ENCODE results near the gene SRRT.

Gene SRRT

DNA sequence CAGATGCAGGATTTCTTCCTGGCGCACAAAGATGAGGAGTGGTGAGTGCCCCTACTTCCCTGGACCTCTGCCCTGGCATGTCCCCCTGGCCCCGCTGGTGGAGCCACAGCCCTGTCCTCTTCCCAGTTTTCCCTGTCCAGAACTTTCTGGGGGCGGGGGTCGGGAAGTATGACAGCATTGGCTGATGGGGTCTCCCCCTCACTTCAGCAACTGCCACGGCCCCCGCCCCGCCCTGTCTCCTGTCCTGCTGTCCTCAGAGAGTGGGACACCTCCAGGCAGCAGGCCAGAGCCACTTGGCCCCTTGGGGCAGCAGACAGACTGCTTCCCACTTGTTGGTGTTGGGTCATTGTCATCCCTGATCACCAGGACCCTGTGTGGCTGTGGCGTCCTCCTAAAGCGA, 7.3 kb downstream of the SRRT start:
- no peak for DNase-seq

DNA sequence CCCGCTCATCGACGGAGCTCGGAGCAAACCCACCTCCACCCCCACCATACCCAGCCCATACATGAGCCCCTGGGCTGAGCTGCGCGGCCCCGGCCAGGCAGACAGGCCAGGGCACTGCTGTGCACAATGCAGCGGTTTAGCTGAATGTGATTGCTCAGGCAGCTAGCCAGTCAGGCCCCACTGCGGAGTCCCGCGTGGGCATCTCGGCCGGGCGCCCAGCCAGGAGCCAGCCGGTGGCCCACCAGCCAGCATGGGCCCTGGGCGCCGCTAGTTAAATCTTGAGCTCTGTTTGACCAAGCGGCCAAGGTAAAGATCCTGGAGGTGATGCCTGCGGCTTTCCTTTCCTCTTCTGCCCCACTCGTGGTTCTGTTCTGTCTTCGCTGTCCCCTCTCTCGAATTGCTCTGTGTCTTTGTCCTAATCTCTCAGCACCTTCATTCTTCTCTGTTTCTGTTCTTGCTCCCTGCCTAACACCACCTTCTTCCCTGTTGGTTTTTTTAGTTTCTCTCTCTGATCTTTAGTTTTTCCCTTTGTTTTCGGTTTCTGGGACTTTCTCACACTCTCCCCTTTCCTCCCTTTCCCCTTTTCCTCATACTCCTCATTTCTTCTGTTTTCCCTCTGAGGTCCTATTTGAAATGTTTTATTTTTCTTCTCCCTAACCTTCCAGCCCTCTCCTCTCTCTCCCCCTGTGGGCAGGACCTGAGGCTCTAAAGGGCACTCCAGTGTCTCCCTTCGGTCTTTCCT, 8.1 kb downstream of the SRRT start:
- DNase-seq = no peak

DNA sequence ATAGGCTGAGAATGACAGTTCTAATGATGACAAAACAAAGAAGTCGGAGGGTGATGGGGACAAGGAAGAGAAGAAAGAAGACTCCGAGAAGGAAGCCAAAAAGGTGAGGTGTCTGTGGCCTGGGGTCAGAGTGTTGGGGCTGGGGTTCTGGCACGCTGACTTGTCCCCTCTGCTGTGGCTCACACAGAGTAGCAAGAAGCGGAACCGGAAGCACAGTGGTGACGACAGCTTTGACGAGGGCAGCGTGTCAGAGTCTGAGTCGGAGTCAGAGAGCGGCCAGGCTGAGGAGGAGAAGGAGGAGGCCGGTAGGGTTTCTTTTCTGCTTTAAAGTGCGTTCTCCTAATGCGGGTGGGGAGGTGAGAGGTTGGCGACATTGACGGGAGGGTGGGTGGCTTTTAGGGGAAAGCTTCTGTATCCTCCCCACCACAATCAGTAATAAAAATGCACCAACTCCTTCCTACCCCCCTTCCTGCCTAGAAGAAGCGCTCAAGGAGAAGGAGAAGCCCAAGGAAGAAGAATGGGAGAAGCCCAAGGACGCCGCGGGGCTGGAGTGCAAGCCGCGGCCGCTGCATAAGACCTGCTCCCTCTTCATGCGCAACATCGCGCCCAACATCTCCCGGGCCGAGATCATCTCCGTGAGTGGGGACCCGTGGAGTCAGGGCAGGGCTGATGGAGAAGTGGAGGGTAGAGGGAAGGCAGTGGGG, 10.0 kb downstream of the SRRT start:
- DNase-seq = peak; percentile 78

DNA sequence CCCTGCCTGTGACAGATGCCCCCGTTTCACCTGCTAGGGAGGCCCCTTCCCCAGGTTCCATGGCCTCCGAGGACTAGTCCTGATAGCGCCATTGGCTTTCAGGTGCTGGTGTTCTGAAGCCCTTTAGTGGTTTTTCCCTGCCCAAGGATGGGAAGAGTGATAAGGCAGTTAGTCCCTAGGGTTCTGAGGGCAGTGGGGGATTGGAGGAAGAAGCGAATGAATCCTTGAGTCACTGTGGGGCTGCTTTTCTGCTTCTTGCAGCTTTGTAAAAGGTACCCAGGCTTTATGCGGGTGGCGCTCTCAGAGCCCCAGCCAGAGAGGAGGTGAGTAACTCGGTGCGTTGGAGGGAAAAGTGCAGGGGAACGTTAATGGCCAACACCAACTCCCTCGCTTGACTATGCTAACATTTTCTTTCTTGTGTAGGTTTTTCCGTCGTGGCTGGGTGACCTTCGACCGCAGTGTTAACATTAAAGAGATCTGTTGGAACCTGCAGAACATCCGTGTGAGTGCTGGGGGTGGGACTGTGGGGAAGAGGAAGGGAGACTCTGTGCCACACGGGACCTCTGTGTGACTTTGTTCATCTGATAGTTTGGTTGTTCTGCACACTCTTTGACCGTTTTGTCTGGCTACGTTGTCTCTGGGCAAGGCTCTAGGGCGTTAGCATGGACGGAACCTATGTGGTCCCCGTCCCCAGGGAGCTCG, 10.7 kb downstream of the SRRT start:
- no peak for DNase-seq

DNA sequence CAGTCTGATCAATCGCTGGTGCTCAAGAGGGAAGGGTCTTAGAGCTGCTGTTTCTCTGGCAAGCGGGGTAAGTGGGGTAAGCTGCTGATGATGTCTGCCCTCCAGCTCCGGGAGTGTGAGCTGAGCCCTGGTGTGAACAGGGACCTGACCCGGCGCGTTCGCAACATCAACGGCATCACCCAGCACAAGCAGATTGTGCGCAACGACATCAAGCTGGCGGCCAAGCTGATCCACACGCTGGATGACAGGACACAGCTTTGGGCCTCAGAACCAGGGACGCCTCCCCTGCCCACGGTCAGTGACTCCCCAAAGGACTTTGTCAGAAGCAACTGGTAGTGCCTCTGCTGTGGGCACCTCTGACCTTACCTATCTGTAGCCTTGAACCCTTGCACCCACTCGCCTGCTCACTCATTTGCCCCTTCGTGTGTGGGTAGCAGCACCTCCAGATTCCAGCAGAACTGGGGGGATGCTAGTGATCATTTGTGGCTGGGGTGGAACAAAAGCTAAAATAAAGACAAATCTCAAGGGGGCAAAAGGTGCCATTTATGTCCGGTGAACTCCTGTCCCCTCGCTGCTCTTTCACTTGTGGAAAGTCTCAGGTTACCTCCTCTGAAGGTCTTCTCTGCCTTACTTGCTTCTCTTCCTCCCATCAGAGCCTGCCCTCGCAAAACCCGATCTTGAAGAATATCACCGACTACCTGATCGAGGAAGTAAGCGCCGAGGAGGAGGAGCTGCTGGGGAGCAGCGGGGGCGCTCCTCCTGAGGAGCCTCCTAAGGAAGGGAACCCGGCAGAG, 11.4 kb downstream of the SRRT start:
- no peak for DNase-seq

DNA sequence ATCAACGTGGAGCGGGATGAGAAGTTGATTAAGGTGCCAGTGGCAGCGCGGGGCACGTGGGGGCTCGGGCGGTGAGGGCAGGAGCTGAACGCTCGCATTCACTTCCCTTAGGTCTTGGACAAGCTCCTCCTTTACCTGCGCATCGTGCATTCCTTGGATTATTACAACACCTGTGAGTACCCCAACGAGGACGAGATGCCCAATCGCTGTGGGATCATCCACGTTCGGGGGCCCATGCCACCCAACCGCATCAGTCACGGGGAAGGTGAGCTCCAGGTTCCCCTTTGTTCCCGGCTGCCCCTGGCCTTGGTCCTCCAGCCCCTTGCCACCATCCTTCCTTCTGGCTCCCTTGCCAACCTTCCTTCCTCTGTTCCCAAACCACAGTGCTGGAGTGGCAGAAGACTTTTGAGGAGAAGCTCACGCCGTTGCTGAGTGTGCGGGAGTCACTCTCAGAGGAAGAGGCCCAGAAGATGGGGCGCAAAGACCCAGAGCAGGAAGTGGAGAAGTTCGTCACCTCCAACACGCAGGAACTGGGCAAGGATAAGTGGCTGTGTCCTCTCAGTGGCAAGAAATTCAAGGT, 12.1 kb downstream of the SRRT start:
- no peak for DNase-seq

DNA sequence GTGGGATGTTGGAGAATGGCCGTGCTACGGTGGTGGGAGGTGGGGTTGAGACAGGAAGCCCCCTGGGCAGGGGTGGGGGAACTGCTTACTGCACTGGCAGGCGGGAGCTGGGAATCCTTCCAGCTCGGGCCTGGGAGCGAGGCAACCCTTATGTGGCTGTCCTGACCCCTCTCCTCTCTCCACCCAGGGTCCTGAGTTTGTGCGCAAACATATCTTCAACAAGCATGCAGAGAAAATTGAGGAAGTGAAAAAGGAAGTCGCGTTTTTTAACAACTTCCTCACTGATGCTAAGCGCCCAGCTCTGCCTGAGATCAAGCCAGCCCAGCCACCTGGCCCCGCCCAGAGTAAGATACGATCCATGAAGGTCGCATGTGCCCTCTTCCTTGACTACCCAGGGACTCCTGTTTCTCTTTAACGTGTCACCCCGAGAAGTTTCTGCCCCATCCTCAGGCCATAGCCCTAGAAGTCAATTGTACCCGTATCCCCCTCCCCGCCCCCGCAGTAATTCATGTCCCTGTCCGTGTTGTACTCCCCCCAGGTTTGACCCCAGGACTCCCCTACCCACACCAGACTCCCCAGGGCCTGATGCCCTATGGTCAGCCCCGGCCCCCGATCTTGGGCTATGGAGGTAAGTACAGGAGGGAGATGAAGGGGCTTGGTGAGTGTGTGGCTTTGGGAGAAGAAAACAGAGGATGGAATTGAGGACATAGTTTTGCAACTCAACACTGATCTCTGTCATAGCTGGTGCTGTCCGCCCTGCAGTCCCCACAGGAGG, 12.8 kb downstream of the SRRT start:
- peak; percentile 96 for DNase-seq

DNA sequence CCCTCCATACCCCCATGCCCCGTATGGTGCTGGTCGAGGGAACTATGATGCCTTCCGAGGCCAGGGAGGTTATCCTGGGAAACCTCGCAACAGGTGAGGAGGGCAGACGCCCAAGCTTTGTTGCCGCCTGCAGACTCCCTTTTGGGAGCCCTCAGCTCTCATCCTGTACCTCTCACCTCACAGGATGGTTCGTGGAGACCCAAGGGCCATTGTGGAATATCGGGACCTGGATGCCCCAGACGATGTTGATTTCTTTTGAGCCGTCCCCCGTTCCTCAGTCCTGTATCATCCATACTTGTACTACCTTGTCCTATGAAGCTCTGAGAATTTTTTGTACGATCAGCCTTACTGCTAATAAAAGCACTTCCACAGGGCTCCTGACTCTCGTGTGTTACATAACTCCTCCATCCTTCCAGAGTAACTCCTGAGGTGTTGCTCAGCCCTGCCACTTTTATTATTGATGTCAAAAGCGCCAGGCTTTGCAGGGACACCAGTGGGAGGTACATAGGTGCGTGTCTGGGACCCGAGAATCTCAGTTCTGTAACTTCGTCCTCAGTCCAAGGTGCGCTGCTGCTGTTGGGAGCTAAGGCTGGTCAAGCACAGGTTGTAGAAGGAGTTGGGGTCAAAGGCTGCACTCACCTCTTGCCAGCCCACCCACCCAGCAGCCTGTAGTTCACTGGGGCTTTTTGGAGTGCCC, 13.5 kb downstream of the SRRT start:
- DNase-seq = no peak

DNA sequence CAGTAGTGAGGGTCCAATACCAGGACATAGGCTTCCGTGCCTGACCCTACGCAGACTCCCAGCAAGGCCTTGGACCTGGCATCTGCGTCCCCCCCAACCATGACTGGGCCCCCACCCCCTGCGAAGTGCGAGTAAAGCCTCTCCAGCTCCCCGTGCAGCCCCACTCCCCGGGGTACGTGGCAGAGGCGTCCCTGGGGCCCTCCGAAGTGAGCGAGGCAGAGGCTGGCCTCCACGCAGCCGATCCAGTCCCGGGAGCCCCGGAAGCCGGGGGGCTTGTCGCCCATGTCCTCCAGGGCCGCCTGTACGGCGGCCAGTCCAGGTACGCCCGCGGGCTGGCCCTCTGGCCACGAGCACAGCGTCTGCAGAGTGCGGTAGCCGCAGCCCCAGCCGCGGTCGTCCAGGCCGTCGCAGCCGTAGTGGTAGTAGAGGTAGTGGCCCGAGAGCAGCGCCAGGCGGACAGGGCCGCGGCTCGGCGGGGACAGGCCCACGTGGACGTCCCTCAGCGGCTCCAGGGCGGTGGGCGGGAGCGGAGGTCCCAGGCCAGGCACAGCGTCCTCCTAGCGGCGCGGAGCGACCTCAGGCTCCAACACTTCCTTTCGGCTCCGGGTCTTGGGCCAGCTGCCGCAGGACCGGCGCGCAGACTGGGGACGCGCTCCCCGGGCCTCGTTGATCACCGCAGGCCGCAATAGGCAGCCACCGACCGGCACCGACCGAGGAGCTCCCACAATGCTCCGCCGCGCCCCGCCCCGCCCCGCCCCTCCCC, 14.3 kb downstream of the SRRT start, which contains the start of gene UFSP1:
Gene UFSP1 (minus strand): TSS at position 728 of the 763 bp plus-strand sequence. CDS start 444 bp downstream, at position 284.
- DNase-seq = no peak

DNA sequence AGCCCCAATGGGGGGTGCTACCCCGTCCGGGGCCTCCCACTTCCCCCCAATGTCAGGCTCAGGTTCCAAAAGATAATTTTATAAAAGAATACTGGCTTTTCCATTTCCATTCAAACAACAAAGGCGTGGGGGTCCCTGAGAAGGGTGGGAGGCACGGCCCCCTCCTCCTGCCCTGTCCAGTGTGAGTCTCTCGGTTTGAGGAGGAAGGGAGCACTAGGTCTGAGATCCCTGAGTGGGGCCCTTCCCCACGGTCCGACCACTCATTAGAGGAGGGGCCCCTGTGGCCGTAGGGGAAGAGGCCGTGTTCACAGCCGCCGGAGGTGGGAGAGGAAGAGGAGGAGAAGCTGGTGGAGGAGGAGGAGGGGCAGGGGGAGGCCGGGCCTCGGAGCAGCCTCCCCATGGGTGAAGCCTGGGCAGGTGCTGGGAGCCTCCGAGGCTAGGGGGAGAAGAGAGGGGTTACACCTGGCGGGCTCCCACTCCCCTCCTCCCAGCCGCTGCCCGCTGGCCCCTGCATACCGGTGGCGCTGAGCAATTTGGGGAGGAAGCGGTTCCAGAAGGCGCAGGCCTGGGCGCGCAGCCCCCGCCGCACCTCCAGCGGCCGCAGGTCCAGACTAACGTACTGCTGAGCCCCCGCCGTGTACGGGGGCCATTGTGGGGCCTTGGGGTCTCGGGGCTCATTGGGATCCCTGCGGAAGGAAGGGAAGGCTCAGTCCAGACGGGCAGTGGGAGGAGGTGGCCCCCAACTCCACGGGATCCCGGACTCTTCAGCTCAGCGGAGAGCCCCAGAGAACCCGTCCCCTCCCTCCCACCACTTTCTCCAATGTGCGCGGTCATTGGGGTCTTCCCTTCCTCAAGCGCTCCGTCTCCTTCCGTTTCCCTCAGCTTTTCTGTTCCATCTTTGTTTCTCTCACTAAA, 16.0 kb downstream of the SRRT start:
- no peak for DNase-seq

DNA sequence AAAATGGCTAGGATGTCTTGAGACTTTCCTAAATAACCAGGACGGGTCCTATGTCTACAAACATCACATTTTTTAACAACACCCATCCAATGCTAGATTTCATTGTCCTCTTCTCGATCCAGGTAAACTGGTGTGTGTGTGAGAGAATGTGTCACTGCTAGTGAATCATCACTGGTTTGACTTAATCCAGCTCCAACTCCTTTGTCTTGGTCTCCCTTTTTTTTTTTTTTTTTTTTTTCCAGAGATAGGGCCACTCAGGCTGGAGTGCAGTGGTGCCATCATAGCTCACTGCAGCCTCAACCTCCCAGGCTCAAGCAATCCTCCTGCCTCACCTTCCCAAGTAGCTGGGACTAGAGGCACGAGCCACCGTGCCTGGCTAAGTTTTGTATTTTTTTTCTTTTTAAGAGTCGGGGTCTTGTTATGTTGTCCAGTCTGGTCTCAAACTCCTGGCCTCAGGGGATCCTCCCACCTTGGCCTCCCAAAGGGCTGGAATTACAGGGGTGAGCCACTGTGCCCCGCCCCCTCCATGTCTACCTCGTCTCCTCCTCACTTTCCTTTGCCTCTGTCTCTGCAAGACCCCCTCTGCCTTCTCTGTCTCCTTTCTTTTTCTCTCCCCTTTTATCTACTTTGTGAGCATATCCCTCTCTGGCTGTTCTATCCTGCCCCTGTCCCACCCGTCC, 16.8 kb downstream of the SRRT start:
- no peak for DNase-seq

DNA sequence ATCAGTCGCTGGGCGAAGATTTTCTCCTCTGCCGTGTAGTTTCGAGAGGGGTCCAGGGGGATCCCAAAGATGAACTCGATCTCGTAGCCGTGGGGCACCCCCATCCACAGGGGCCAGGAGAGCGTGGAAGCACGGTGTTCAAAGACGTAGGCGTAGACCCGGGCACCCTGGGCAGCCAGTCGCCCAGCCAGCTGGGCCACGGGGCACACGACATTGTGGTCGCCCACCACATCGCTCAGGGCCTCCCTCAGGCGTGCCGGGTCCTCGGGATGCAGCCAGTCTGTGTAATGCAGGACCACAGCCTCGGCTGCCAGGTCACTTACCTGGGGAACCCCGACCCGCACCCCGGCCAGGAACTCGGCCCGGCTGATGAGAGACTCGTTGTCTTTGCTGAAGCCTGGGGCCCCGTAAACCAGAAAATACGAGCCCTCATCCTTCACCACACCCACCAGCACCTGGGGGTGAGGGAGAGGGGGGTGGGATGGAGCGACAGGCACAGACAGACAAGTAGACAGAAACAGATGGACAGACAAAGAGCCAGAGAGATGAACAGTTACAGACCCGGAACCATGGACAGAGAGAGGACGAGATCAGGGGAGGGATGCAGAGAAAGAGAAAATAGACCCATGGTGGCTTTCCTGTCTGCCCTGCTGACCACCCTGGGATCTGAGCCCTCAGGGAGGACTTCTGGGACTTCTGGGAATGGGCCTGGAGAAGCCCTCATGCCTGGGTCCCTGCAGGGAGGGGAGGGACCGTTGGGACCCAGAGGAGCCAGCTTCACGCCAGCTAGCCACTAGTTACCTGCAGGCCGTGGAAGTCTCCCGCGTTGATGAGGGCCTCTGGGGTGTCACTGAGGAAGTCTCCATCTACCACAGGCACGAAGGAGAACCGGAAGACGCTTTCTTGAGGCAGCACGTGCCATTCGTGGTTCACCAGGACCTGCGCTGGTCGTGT, 17.7 kb downstream of the SRRT start:
- peak; percentile 34 for DNase-seq

DNA sequence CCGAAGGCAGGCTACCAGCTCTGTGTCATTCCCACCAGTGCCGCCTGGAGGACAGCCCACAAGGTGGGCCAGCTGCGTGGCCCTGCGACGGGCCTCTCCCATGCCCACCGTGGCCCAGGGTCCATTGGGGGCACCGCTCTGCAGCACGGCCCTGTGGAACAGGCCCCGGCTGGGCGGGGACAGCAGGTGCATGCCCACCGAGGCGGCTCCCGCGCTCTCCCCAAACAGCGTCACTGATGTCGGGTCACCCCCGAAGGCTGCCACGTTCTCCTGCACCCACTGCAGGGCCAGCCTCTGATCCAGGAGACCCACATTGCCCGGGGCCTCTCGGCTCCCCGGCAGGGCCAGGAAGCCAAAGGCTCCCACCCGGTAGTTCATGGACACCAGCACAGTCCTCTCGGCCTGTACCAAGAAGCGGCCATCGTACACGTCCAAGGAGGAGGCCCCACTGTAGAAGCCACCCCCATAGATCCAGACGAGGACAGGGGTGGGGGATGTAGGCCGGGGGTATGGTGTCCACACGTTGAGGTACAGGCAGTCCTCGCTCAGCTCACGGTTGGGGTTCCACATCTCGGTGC, 18.5 kb downstream of the SRRT start:
- DNase-seq = no peak

DNA sequence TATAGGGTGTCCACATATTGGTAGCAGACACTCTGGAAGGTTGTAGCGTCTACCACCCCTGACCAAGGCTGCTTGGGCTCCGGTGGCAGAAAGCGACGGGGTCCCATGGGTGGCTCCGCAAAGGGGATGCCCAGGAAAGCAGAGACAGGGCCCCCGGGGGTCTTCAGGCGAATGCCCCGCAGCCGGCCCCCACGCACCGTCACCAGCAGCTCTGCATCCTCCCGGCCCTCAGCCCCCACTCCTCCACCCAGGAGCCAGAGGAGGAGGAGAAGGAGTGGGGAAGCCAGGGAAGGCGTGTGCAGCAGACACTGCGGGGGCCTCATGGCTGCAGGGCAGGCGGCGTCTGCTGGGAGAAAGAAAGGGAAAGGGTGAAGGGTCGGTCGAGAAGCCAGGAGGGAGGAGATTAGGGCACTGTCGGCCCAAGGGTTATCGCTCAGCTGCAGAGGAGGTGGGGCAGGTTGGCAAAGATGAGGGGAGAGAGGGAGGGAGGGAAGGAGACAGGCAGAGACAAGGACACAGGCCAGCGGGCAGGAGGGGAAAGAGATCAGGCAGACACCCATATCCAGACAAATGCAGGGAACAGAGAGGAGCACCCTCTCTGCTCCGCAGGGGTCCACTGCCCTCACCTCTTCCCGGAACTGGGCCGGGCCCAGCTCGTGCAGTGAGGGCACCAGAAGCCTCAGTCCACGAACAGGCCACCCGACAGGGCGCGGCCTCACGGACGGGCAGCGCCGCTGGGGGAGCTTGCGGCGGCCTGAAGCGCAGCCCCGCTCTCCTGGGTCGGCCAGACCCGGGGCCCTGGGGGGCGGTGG, 19.2 kb downstream of the SRRT start:
- no peak for DNase-seq

DNA sequence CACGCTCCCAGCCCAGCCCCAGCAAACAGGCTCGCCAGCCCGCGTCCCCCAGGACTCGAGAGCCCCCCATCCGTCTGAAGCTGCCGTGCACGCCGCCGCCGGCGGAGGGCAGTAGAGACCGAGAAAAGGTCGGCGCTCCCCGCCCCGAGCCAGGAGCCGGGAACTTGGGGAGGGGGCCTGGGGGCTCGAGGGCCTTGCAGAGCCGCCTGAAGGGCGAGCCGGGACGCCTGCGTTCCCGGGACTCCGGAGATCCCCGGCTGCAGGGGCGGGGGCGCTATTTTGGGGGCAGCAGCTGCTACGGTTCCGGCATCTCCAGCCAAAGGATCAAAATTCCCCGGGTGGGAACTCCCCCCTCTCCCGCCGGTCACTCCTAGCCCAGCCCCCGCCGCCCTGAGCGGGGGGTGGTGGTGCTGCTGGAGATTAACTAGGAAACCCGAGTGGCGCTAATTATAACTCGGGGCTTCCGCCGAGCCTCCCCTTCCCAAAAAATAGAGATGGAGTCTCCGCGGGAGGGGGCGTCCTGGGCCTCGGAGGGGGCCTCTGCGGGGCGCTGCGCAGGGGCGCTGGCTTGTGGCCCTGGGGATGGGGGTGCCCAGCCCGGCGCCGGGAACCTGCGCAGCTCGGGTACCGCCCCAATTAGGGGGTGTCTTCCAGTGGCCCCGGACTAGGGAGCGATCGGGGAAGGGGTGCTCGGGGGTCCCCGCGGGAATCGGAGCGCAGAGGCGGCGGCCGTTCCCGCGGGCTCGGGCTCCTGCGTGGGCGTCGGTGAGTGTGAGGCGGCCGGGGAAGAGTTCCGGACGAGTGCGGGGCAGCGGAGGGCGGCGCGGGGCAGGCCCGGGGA, 20.2 kb downstream of the SRRT start:
- no peak for DNase-seq

DNA sequence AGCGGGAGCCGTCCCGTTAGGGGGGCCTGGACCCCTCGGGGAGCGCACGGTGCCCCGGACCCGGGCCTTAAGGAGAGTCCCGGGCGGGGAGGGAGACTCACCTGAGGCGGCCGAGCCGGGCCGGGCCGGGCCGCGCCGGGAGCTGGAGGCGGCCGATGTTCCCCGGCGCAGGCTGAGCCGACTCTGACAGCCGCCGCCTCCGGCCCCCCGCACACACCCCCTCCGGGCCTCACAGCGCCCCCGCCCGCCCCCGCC, 20.7 kb downstream of the SRRT start, which contains the start of gene ACHE:
Gene ACHE (minus strand): TSS at position 188 of the 255 bp plus-strand sequence. CDS start 1,656 bp downstream, outside the sequence.
- DNase-seq = no peak

Data from MV-4-11 (cell line).